ENCODE results near the gene ENTPD8.

Gene ENTPD8

GRCh38 chr9:137447722-137448601 lies 6.8 kb upstream of the ENTPD8 start:
- DNase-seq (ENCODE audit: low spot score): no peak

DNA sequence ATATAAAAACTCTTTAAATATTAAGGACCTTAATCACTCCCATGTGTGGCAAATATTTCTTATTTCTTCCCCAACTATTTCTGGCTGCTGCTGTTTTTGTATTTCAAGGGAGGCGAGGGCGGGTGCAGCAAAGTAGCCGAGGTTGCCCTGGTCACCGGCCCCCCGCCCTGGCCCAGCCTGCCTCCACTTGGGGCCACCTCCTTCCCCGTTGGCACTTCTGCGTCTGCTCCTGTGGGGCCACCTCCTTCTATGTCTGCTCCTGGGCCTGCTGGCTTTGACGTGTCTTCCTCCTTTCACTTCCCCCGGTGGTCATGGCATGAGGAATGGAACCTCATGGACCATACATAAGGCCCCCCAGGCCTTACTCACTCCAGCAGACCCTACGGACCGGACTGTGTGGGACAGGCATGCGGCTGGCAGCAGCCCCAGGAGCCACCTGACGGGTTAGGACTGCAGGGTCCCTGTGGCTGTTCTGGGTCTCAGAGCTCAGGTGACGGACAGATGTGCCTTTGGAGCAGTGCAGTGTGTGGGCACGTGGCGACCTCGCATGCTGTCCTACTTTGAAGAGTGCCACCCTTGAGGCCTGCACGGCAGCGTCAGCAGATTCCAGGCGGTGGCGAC lies 5.8 kb upstream of the ENTPD8 start:
- no peak for DNase-seq (ENCODE audit: low spot score)

GRCh38 chr9:137445930-137446431 lies 4.8 kb upstream of the ENTPD8 start:
- DNase-seq (ENCODE audit: low spot score): no peak

DNA sequence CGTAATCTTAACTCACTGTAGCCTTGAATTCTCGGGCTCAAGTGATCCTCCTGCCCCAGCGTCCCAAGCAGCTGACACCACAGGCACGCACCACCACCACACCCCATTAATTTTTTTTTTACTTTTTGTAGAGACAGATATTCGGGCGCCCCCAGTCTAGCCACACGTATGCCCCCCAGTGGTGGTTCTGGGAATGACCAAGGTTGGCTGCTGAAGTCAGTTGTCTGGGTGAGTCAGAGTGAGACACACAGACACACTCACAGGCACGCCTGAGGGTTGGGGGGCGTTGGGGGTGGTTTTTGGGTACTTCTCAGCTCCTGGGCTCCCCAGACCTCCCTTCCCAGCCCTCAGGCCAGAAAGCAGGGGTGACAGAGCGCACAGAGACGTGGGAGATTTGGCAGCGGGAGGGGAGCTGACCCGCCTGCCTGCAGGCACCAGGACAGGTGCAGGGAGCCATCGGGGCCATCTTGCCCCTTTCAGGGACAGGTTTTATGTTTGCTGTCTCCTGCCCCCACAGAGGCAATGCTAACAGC lies 4.2 kb upstream of the ENTPD8 start:
- peak; percentile 88 for DNase-seq (ENCODE audit: low spot score)

- DNase-seq (ENCODE audit: low spot score): no peak
These were observed 3.1 kb upstream of the ENTPD8 start for GRCh38 chr9:137444106-137444790.

- no peak for DNase-seq (ENCODE audit: low spot score)
These were observed 771 bp upstream of the ENTPD8 start for GRCh38 chr9:137441935-137442321.

DNA sequence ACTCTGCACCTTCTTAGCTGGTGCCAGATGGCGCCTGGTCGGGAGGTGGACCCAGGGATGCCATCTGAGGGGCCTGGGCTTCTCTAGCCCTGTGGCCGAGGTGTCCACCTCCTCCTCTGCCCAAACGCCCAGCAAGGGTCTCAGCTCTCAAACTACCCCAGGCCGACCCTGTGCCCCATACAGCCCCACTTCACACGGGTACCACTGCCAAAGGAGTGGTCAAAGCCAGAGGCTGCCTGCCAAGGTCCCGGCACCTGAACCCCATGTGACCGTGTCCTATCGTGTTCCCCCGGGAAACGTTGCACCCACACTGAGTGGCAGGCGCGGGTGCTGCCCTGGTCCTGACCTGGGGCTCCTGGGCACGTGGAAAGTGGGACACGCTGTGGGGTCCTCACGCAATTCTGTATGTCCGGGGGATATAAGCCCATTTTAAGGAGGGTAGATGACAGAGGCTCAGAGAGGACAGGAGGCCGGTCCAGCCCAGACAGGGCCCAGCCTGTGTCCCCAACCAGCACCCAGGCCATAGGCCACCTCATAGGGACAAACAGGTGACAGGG lies 1.9 kb downstream of the ENTPD8 start:
- DNase-seq (ENCODE audit: low spot score): no peak

DNA sequence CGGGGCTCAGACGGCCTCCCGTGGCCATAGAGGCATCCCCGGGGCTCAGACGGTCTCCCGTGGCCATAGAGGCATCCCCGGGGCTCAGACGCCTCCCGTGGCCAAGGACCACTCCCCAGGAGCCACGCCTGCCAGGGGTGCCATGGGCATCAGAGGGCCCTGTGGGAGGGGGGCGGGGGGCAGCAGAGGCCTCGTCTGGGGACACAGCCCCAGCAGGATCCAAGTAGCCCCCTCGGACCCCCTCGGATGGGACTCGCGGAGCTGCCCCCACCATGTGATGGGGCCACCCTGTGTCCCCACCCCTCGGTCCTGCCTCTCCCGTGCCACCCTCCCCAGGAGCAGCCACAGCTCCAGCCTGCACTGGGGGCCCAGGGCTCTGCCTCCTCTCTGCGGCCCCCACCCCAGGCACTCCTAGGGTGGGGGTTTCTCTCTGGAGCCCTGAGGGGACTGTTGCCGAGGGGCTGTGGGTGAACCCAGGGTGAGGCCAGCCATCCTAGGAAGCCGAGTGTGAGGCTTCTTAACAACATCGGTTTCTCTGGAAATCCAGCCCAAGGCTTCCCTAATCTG lies 2.5 kb downstream of the ENTPD8 start:
- DNase-seq (ENCODE audit: low spot score): no peak

DNA sequence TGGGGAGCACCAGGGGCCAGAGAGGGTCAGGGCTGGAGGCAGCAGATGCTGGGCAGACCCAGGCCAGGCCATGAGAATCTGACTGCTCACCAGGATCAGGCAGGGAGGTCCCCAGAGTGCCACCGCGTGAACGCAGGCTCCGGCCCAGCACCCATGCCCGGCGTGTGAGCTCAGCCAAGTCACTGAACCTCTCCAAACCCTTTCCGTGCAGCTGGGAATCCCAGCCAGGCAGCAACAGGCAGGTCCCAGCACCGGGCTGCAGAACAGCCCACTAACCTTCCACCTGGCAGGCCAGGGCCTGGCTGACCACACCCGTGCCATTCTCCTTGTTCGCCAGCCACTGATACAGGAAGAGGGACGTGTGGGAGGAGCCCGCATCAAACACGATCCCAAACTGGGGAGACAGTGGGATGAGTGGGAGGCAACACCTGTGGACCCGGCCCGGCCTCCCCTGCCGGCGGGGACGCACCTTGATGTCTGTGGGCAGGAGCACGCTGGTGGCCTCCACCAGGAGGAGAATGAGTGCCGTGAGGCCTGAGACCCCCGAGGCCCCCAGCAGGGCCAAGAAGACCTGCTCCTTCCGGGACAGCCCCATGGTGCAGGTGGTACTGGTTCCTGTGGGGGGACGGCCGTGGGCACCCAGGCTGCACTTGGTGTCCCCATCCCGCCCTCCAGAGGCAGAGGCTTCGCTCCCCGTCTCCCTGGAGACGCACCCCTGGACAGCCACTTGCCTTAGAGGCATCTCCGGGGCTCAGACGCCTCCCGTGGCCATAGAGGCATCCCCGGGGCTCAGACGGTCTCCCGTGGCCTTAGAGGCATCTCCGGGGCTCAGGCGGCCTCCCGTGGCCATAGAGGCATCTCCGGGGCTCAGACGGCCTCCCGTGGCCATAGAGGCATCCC lies 3.2 kb downstream of the ENTPD8 start:
- DNase-seq (ENCODE audit: low spot score): no peak

DNA sequence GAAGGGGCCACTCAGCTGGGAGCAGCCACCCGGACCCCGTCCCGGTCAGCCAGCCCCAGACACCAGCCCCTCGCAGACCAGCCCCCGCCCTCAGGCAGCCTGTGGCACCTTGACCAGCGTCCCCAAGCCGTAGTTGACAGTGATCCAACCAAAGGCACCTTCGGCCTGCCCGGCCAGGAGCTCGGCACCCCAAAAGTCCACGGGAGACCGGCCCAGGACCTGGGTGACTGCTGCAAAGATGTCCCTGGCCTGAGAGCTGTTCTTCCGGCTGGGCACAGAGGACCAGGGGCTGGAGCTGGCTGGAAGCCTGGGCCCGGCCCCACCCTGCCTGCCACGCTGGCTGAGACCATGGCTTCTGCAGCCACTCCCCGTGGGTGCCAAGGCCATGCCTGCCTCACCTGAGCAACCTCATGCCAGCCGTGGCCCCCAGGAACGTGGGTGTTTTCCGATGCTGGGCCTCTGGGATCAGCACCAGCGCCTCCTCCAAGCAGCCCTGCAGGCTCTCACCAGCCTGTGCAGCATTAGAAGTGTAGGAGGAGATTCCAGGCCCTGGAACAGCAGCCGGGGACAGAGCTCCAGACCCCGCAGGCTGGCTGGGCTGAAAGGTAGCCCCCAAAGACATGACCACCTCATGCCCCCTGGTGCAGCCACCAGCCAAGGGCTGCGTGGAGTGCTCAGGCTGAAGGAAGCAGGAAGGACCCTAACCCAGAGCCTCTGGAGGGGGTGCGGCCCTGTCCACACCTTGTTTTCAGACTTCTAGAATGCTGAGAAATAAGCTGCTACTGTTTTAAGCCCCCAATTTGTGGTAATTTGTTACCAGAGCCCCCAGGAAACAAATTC lies 4.2 kb downstream of the ENTPD8 start:
- DNase-seq (ENCODE audit: low spot score): no peak

- peak; percentile 99 for DNase-seq (ENCODE audit: low spot score)
These were observed 5.0 kb downstream of the ENTPD8 start for GRCh38 chr9:137435980-137436760.

DNA sequence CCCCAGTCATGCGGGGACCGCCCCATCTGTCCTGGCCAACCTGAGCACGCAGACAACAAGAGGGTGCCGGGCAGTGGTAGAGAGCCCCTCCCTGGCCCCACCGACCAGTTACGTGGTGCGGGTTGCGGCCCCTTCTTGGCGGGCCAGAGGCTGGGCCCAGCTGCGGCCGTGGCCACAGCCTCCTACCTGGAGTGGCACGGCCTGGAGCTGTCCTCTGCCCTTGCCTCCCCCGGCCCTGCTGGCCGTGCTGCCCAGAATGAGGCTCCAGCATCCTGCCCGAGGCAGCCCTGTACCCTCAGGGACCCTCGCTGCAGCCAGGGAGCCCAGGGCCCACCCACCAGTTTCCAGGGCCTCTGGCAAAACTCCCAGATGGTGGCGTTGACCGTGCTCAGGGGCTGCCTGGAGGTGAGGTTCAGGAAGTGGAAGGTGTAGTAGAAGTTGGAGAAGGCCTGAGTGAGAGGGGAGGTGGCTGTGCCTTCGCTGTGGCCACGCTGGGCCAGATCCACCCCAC lies 5.7 kb downstream of the ENTPD8 start:
- DNase-seq (ENCODE audit: low spot score): no peak

DNA sequence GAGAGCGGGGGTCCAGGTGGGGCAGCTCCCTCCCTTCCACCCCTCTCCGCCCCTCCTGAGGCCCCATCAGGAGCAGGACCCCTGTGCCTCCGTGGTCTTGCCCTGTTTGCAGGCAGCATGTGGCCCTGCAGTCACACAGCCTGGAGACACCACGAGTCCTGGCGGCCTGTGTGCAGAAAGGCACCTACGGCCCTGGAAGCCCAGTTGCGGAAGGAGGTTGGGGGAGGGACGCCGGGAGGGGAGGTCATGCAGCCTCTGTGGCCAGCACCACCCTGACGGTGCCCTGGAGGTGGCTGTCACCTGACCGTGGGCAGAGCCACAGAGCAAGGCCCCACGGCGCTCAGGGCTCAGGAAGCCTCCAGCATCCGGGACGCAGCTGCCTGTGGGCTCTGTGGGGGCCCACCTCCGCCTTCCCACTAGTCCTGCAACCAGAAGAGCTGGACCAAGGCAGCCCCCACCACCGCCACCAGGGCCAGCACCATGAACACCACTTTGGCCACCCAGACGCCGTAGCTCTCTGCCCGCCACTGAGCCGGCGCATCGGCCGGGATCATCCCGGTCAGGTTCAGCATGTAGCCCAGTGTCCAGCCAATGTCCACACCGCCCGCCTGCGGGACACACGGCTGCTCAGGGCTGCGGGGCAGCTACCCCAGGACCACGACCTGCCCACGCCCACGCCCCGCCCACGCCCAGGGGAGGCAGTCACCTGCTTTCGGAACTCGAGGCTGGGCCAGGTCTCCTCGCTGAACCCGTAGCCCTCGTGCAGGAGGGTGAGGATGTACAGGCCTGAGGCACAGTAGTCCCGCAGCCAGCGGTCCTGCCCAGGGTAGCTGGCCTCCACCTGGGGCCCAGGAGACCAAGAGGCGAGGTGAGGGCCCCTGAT lies 6.4 kb downstream of the ENTPD8 start:
- no peak for DNase-seq (ENCODE audit: low spot score)

DNA sequence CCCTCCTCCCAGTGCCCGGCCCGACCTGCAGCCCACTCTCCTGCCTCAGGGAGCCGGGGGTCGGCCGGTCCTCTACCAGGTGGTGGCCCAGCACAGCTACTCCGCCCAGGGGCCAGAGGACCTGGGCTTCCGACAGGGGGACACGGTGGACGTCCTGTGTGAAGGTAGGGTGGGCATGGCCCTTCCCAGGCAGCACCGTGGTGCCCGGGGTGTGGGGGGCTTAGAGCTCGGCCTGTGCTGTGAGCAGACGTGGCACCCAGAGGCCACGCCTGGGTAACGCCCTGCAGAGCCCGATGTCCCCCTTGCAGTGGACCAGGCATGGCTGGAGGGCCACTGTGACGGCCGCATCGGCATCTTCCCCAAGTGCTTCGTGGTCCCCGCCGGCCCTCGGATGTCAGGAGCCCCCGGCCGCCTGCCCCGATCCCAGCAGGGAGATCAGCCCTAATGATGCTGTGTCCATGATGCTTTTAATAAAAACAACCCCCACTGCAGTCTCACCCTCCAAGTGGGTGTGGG lies 7.2 kb downstream of the ENTPD8 start:
- DNase-seq (ENCODE audit: low spot score): no peak

DNA sequence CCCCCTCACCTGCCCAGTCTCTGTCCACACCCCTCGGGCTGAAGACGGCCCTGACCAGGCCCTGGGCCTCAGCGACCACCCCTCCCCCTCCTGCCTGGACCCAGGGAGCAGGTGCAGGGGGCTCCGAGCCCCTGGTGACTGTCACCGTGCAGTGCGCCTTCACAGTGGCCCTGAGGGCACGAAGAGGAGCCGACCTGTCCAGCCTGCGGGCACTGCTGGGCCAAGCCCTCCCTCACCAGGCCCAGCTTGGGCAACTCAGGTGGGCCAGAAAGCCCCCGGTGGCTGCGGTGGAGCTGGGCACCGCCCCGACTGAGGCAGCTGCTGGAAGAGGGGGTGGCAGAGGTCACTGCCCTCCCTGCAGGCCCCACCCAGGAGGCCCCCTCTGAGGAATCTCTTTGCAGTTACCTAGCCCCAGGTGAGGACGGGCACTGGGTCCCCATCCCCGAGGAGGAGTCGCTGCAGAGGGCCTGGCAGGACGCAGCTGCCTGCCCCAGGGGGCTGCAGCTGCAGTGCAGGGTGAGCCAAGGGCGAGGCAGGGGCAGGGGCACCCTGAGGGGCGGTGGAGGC lies 7.7 kb downstream of the ENTPD8 start:
- DNase-seq (ENCODE audit: low spot score): no peak

DNA sequence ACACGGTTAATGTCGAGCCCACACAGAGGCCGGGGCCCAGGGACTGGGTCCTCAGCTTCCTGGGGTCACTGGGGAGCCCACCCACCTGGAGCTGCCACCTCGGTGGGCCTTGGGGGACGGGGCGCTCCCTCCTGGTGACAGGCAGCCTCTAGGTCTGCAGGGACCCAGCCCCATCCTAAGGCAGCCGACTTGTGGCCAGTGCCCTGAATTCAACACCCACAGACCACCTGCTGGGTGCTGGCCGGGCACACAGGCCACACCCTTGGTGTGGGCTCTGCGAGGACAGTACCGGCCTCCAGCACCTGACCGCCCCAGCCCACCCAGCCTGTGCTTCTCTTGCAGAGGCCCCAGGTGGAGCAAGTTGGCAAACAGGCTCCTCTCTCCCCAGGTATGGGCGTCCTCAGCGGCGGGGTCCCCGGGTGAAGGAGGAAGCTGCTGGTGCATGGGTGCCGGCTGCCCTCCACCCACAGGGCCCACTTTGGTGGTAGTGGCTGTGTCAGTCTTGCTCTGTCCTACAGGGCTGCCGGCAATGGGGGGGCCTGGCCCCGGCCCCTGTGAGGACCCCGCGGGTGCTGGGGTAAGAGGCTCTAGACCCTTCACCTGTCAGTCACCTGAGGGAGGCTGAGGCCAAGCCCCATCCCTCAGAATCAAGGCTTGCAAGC lies 8.3 kb downstream of the ENTPD8 start:
- no peak for DNase-seq (ENCODE audit: low spot score)

Measured in AG08396 (cell line).